ENCODE data around the gene CACNA1D.

- TF ChIP-seq, protein P1, sequence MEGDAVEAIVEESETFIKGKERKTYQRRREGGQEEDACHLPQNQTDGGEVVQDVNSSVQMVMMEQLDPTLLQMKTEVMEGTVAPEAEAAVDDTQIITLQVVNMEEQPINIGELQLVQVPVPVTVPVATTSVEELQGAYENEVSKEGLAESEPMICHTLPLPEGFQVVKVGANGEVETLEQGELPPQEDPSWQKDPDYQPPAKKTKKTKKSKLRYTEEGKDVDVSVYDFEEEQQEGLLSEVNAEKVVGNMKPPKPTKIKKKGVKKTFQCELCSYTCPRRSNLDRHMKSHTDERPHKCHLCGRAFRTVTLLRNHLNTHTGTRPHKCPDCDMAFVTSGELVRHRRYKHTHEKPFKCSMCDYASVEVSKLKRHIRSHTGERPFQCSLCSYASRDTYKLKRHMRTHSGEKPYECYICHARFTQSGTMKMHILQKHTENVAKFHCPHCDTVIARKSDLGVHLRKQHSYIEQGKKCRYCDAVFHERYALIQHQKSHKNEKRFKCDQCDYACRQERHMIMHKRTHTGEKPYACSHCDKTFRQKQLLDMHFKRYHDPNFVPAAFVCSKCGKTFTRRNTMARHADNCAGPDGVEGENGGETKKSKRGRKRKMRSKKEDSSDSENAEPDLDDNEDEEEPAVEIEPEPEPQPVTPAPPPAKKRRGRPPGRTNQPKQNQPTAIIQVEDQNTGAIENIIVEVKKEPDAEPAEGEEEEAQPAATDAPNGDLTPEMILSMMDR (IDR thresholded peaks at IDR 0.05): no peak
- no peak for TF ChIP-seq ZFX (IDR thresholded peaks at IDR 0.05; ENCODE audit: borderline replicate concordance)
Measured at GRCh38 chr3:53495146-53495519, 722 bp downstream of the CACNA1D start.
